Endothelial cell (in vitro differentiated cells): ENCODE data around the gene DHX35. TPM values are rescaled to one million over a fixed set of nuclear protein-coding genes. Genes with fewer than 3 reads are reported as not detected.

Source experiments
- DNase-seq: peaks from one replicate; pipeline ENCODE4 v3.0.0; 2021; ENCODE audit warnings: low spot score
- H3K27ac Mint-ChIP-seq: one replicate; pipeline ENCODE4 v1.8.0; 2021; ENCODE audit warnings: mixed read lengths, inconsistent platforms; ENCODE audit not compliant: unreplicated experiment
- H3K27me3 Mint-ChIP-seq: one replicate; pipeline ENCODE4 v1.8.0; 2021; ENCODE audit warnings: mild to moderate bottlenecking, moderate library complexity, mixed read lengths, inconsistent platforms; ENCODE audit not compliant: unreplicated experiment
- H3K36me3 Mint-ChIP-seq: one replicate; pipeline ENCODE4 v1.8.0; 2021; ENCODE audit warnings: mild to moderate bottlenecking, low read depth, mixed read lengths, inconsistent platforms; ENCODE audit not compliant: unreplicated experiment
- H3K4me1 Mint-ChIP-seq: one replicate; pipeline ENCODE4 v1.8.0; 2021; ENCODE audit warnings: mild to moderate bottlenecking, mixed read lengths, inconsistent platforms; ENCODE audit not compliant: unreplicated experiment
- H3K4me3 Mint-ChIP-seq: one replicate; pipeline ENCODE4 v1.8.0; 2021; ENCODE audit warnings: mild to moderate bottlenecking, mixed read lengths, inconsistent platforms; ENCODE audit not compliant: unreplicated experiment
- H3K9me3 Mint-ChIP-seq: one replicate; pipeline ENCODE4 v1.8.0; 2021; ENCODE audit warnings: mixed read lengths, inconsistent platforms; ENCODE audit not compliant: unreplicated experiment
- CTCF ChIP-seq: fragments of 200-600 bp; sonication (generic); IDR thresholded peaks from one replicate; pipeline ENCODE4 v1.5.0; 2021; ENCODE audit warnings: antibody characterized with exemption; ENCODE audit not compliant: unreplicated experiment
- total RNA-seq: library from RNA; stranded (reverse); fragmentation: NEBNext Ultra II Directional; extraction: Animal tissue kit (Norgen Biotek cat#: 25700); gene quantifications from one replicate; pipeline ENCODE4 v1.2.1, GENCODE V29; 2021; ENCODE audit not compliant: unreplicated experiment

DHX35 gene
- total RNA-seq, 1 donor from 2014 or later: 10.5 TPM

- Mint-ChIP-seq H3K27ac (no peak overlapping the region), H3K4me3 (no peak overlapping the region), H3K27me3 (peaks cover 12% of the 10 kb centered on the region), H3K9me3 (no peaks in the 10 kb centered on the region), H3K36me3 (peaks cover 12% of the 10 kb centered on the region), H3K4me1 (no peaks in the 10 kb centered on the region)
- DNase-seq: no peak
- no peak for TF ChIP-seq CTCF
These were observed 42.5 kb upstream of the DHX35 start for GRCh38 chr20:38919683-38920082.

GRCh38 chr20:38920411-38920810 is 41.7 kb upstream of the DHX35 start:
- Mint-ChIP-seq H3K9me3 (no peaks in the 10 kb centered on the region), H3K27me3 (peaks cover 12% of the 10 kb centered on the region), H3K4me3 (no peak overlapping the region), H3K36me3 (peaks cover 15% of the 10 kb centered on the region), H3K27ac (no peak overlapping the region), H3K4me1 (peaks cover 3% of the 10 kb centered on the region)
- DNase-seq: no peak
- TF ChIP-seq CTCF: no peak

- Mint-ChIP-seq H3K27me3 (peaks cover 12% of the 10 kb centered on the region), H3K36me3 (peaks cover 15% of the 10 kb centered on the region), H3K9me3 (no peaks in the 10 kb centered on the region), H3K4me1 (peaks cover 3% of the 10 kb centered on the region), H3K4me3 (no peak overlapping the region), H3K27ac (no peak overlapping the region)
- no peak for DNase-seq
- TF ChIP-seq CTCF: no peak
These were observed 41.3 kb upstream of the DHX35 start for GRCh38 chr20:38920851-38921250.

- Mint-ChIP-seq H3K27ac (peak overlapping the region; percentile 33), H3K4me1 (peaks cover 9% of the 10 kb centered on the region), H3K36me3 (peaks cover 4% of the 10 kb centered on the region), H3K27me3 (peaks cover 7% of the 10 kb centered on the region), H3K9me3 (no peaks in the 10 kb centered on the region), H3K4me3 (peak overlapping the region; percentile 40)
- no peak for DNase-seq
- TF ChIP-seq CTCF: no peak
These were observed 37.4 kb upstream of the DHX35 start for GRCh38 chr20:38924718-38925117.

- peaks cover 7% of the 10 kb centered on the region for H3K27me3 Mint-ChIP-seq
- H3K27ac Mint-ChIP-seq: no peak within 1 kb of the TSS
- peaks cover 4% of the 10 kb centered on the region for H3K36me3 Mint-ChIP-seq
- H3K4me1 Mint-ChIP-seq: peaks cover 9% of the 10 kb centered on the region
- no peaks in the 10 kb centered on the region for H3K9me3 Mint-ChIP-seq
- peak within 1 kb of the TSS; percentile 89 for H3K4me3 Mint-ChIP-seq
- peak; percentile 96 for DNase-seq
- peak; percentile 68 for TF ChIP-seq CTCF
These were observed 35.8 kb upstream of the DHX35 start, which contains the start of gene FAM83D for GRCh38 chr20:38926142-38926933. Gene FAM83D, plus strand, starts transcription at chr20:38926417. Its CDS starts 26 bp downstream, at chr20:38926443.
